B cell (primary cell): ENCODE results near the gene SAMD10. TPM values are rescaled to one million over a fixed set of nuclear protein-coding genes. Genes with fewer than 3 reads are reported as not detected.

Experiments used
- ATAC-seq: fragments of 200-7000 bp; cut with Tn5 transposase; one replicate; pipeline ENCODE4 v1.10.0; 2021; ENCODE audit warnings: low read depth, mild to moderate bottlenecking, moderate number of reproducible peaks, moderate library complexity
- CTCF ChIA-PET: fragments of 350-600 bp; sonication (Branson Sonifier 250); formaldehyde crosslinking; loops from one replicate; lab custom pipeline; 2021; ENCODE audit warnings: antibody characterized with exemption, inconsistent platforms; lab: Charles Lee
- POLR2A ChIA-PET: fragments of 350-600 bp; sonication (Branson Sonifier 250); formaldehyde crosslinking; loops from one replicate; lab custom pipeline; 2021; ENCODE audit warnings: antibody characterized with exemption; lab: Charles Lee
- DNase-seq: peaks from one replicate; pipeline ENCODE4 v3.0.0; 2013
- H2AFZ ChIP-seq: 2 replicates; pipeline ENCODE4 v1.6.1; 2012; ENCODE audit warnings: mild to moderate bottlenecking, low read depth, low read length; ENCODE audit not compliant: insufficient read depth, poor library complexity, severe bottlenecking
- H3K27ac ChIP-seq, 2 donors: 1 replicate in 1 of 2; 2 replicates in 1 of 2; pipeline ENCODE4 v1.5.1; 2012 to 2013; ENCODE audit warnings: low read length in 2 of 2, mild to moderate bottlenecking in 2 of 2, moderate library complexity in 1 of 2
- H3K27me3 ChIP-seq, 4 experiments: fragments of 200-600 bp in 1 of 4; sonication (generic) in 1 of 4; replicated peaks in 1 of 4; 1 replicate in 2 of 4; 2 replicates in 2 of 4; pipeline versions ENCODE4 v1.6.1 to v1.7.0; 2013 to 2016; ENCODE audit warnings: low read length in 3 of 4, mild to moderate bottlenecking in 2 of 4, mixed read lengths in 1 of 4, moderate library complexity in 1 of 4; ENCODE audit not compliant: insufficient read depth in 4 of 4, control insufficient read depth in 3 of 4; ENCODE audit errors: control extremely low read depth in 1 of 4
- H3K36me3 ChIP-seq, 2 experiments: replicated peaks in 1 of 2; 1 replicate in 1 of 2; 2 replicates in 1 of 2; pipeline versions ENCODE4 v1.6.1 to v1.7.1; 2013; ENCODE audit warnings: low read length in 1 of 2; ENCODE audit not compliant: insufficient read depth in 2 of 2, control insufficient read depth in 1 of 2; ENCODE audit errors: control extremely low read depth in 1 of 2, extremely low read depth in 1 of 2
- H3K4me1 ChIP-seq, 2 donors: fragments of 200-600 bp in 1 of 2; sonication (generic) in 1 of 2; 1 replicate in 1 of 2; 2 replicates in 1 of 2; pipeline versions ENCODE4 v1.5.1 to v1.6.1; 2013 to 2017; ENCODE audit warnings: low read length in 2 of 2; ENCODE audit not compliant: control insufficient read depth in 2 of 2, insufficient read depth in 2 of 2
- H3K4me2 ChIP-seq: replicated peaks from 2 replicates; pipeline ENCODE3; 2012; ENCODE audit warnings: mild to moderate bottlenecking, low read depth, low read length; ENCODE audit not compliant: poor library complexity, severe bottlenecking
- H3K4me3 ChIP-seq, 5 experiments: fragments of 200-600 bp in 1 of 5; sonication (generic) in 1 of 5; 1 replicate in 3 of 5; 2 replicates in 2 of 5; pipeline versions ENCODE4 v1.5.1 to v1.7.0; 2011 to 2016; ENCODE audit warnings: low read length in 4 of 5, mild to moderate bottlenecking in 4 of 5, low read depth in 2 of 5, control low read depth in 1 of 5, moderate library complexity in 1 of 5; ENCODE audit not compliant: insufficient read depth in 1 of 5; ENCODE audit errors: control extremely low read depth in 1 of 5, extremely low read depth in 1 of 5
- H3K79me2 ChIP-seq: fragments of 200-600 bp; sonication (generic); one replicate; pipeline ENCODE4 v1.6.0; 2016; ENCODE audit warnings: low read length; ENCODE audit not compliant: control insufficient read depth, insufficient read depth
- H3K9ac ChIP-seq: fragments of 200-600 bp; sonication (generic); 2 replicates; pipeline ENCODE4 v1.6.1; 2017; ENCODE audit warnings: mild to moderate bottlenecking, low read length, moderate library complexity
- H3K9me3 ChIP-seq, 3 donors: one replicate each; pipeline versions ENCODE4 v1.6.1 to v1.7.1; 2013; ENCODE audit warnings: low read length in 2 of 3; ENCODE audit not compliant: control insufficient read depth in 2 of 3, insufficient read depth in 1 of 3; ENCODE audit errors: control extremely low read depth in 1 of 3
- H4K20me1 ChIP-seq: 2 replicates; pipeline ENCODE4 v1.6.0; 2012; ENCODE audit warnings: mild to moderate bottlenecking, low read length; ENCODE audit not compliant: insufficient read depth, control insufficient read depth, poor library complexity, severe bottlenecking
- H3K27ac Mint-ChIP-seq: one replicate; pipeline ENCODE4 v1.8.0; 2021; ENCODE audit warnings: mixed read lengths
- H3K27me3 Mint-ChIP-seq: one replicate; pipeline ENCODE4 v1.8.0; 2021; ENCODE audit warnings: mixed read lengths
- H3K4me1 Mint-ChIP-seq: one replicate; pipeline ENCODE4 v1.8.0; 2021; ENCODE audit warnings: mixed read lengths
- H3K4me3 Mint-ChIP-seq: one replicate; pipeline ENCODE4 v1.8.0; 2021; ENCODE audit warnings: mixed read lengths
- H3K9me3 Mint-ChIP-seq: one replicate; pipeline ENCODE4 v1.8.0; 2022; ENCODE audit warnings: mixed read lengths; ENCODE audit not compliant: insufficient read depth
- CTCF ChIP-seq: fragments of 200-600 bp; IDR thresholded peaks from one replicate; pipeline ENCODE4 v1.8.0; 2022; ENCODE audit warnings: antibody characterized with exemption, mild to moderate bottlenecking
- EZH2 ChIP-seq: IDR thresholded peaks from 2 replicates; pipeline ENCODE4 v1.6.1; 2012; ENCODE audit warnings: borderline replicate concordance, low read depth, mild to moderate bottlenecking, moderate library complexity, low read length; ENCODE audit not compliant: insufficient read depth, poor library complexity, severe bottlenecking
- WGBS: methylation state at CpG from one replicate; pipeline ENCODE4 v1.1.5; 2013; ENCODE audit warnings: missing lambda C conversion rate; ENCODE audit not compliant: insufficient coverage; 5-methylcytosine and 5-hydroxymethylcytosine counted together
- intact Hi-C: fragments of 100-400 bp; cut with micrococcal nuclease; formaldehyde crosslinking; loops from one replicate; pipeline ENCODE4 v1.10.0; 2022
- polyA plus RNA-seq: library from polyadenylated mRNA; depleted of rRNA; stranded (reverse); fragments of >200 nt; gene quantifications from 2 replicates; pipeline ENCODE4 v1.2.3, GENCODE V29; 2012
- total RNA-seq, 2 donors: library from RNA; stranded (reverse); fragments of 120-200 nt in 1 of 2; gene quantifications; 1 replicate in 1 of 2; 2 replicates in 1 of 2; pipeline versions ENCODE4 v1.2.3 to v1.2.4, GENCODE V29; 2013 to 2022

Gene SAMD10
- total and polyA plus RNA-seq, 2 donors (not counting 1 experiment from before 2014, with no cell fraction given) = 12.7 to 34.2 TPM

GRCh38 chr20:64000906-64001305 lies 21.5 kb upstream of the SAMD10 start:
- H3K4me1 ChIP-seq = peaks cover 0 to 6% of the 10 kb centered on the region in 2 donors
- CTCF ChIA-PET = no interaction called here
- no peaks in the 10 kb centered on the region for H3K27me3 Mint-ChIP-seq
- no peaks in the 10 kb centered on the region for H3K9me3 ChIP-seq
- no peak overlapping the region for H3K27ac ChIP-seq
- no peak overlapping the region for H3K4me3 ChIP-seq
- H3K36me3 ChIP-seq = peaks cover 14 to 79% of the 10 kb centered on the region in 2 experiments
- H3K9ac ChIP-seq = no peak overlapping the region
- peaks cover 42% of the 10 kb centered on the region for H3K79me2 ChIP-seq
- no peaks in the 10 kb centered on the region for H3K9me3 Mint-ChIP-seq
- peaks cover 44% of the 10 kb centered on the region for H4K20me1 ChIP-seq
- 99% methylated on average over 6 of the region's 12 CpGs for WGBS
- H2AFZ ChIP-seq = no peak overlapping the region
- H3K4me3 Mint-ChIP-seq = no peak overlapping the region
- peaks cover 6% of the 10 kb centered on the region for H3K4me1 Mint-ChIP-seq
- no peak for TF ChIP-seq EZH2
- no peak for TF ChIP-seq CTCF
- ATAC-seq (no peak), DNase-seq (no peak)
- H3K4me2 ChIP-seq = no peak overlapping the region
- POLR2A ChIA-PET = no interaction called here
- intact Hi-C loops = no loop called here
- H3K27me3 ChIP-seq = no peaks in the 10 kb centered on the region
- no peak overlapping the region for H3K27ac Mint-ChIP-seq

- DNase-seq = peak; percentile 7
- peaks cover 26 to 38% of the 10 kb centered on the region in 2 donors for H3K4me1 ChIP-seq
- intact Hi-C loops = loop anchor here (5.0 kb wide), 1 partner anchor 99 kb away; the partner anchor contains the start of genes LKAAEAR1 and OPRL1
- H3K27ac Mint-ChIP-seq = peak overlapping the region; percentile 67
- H3K4me3 Mint-ChIP-seq = peak overlapping the region; percentile 67
- ChIA-PET POLR2A (no interaction called here), CTCF (interaction anchor here (0.6 to 2.5 kb wide), 3 partner anchors 9 to 198 kb away, joined by 3 to 14 read pairs (median 4); no protein-coding TSS in a partner anchor)
- no peak overlapping the region for H3K9ac ChIP-seq
- H2AFZ ChIP-seq = no peak overlapping the region
- peaks cover 39% of the 10 kb centered on the region for H3K79me2 ChIP-seq
- H3K4me2 ChIP-seq = no peak overlapping the region
- no peaks in the 10 kb centered on the region for H3K27me3 Mint-ChIP-seq
- H3K36me3 ChIP-seq = peaks cover 0 to 42% of the 10 kb centered on the region in 2 experiments
- TF ChIP-seq EZH2 = no peak
- TF ChIP-seq CTCF = no peak
- H3K4me3 ChIP-seq = no peak overlapping the region
- ATAC-seq = no peak
- 97% methylated on average over 14 of the region's 14 CpGs for WGBS
- peaks cover 53% of the 10 kb centered on the region for H4K20me1 ChIP-seq
- H3K27ac ChIP-seq = no peak overlapping the region
- H3K4me1 Mint-ChIP-seq = peaks cover 43% of the 10 kb centered on the region
- no peaks in the 10 kb centered on the region for H3K9me3 Mint-ChIP-seq
- no peaks in the 10 kb centered on the region for H3K27me3 ChIP-seq
- no peaks in the 10 kb centered on the region for H3K9me3 ChIP-seq
These were observed 3.5 kb upstream of the SAMD10 start for GRCh38 chr20:63982937-63983336.
